HCT116 (cell line): ENCODE results near the gene ANO10. TPM values are rescaled to one million over a fixed set of nuclear protein-coding genes. Genes with fewer than 3 reads are reported as not detected.

ENCODE experiments used
- ATAC-seq: fragments of 200-7000 bp; cut with Tn5 transposase; 2 replicates; pipeline ENCODE4 v1.9.1; 2020; ENCODE audit warnings: mild to moderate bottlenecking, moderate library complexity
- BruUV-seq: library from RNA; stranded (reverse); fragments of 400-500 nt; replicated peaks from 2 replicates; lab custom pipeline; 2021; lab: Mats Ljungman, UMichigan
- CTCF ChIA-PET: fragments of 300-600 bp; sonication (Branson Sonifier 250); formaldehyde crosslinking; loops from one replicate; lab custom pipeline; 2021; ENCODE audit warnings: antibody characterized with exemption; lab: Charles Lee
- POLR2A ChIA-PET: fragments of 300-600, 350-600 bp; sonication (Branson Sonifier 250); formaldehyde crosslinking; loops from one replicate; lab custom pipeline; 2021; ENCODE audit warnings: antibody characterized with exemption; lab: Charles Lee
- RAD21 ChIA-PET, 2 experiments: fragments of 300-600 bp; sonication (Branson Sonifier 250); formaldehyde crosslinking; loops; one replicate each; lab custom pipeline; 2023; ENCODE audit warnings: low total read pairs in 2 of 2; ENCODE audit not compliant: uncharacterized antibody in 2 of 2, unreplicated experiment in 2 of 2, low non-redundant PET in 1 of 2; lab: Charles Lee
- DNase-seq: peaks from one replicate; pipeline ENCODE4 v3.0.0-alpha.2; 2010; ENCODE audit warnings: low read depth, low spot score
- H2AFZ ChIP-seq: fragments of 200-600 bp; shearing (Covaris generic), sonication (generic); 2 replicates; pipeline ENCODE4 v1.6.1; 2017; ENCODE audit warnings: low read depth, mixed run types, mixed read lengths, antibody characterized with exemption, low read length; ENCODE audit not compliant: poor library complexity, severe bottlenecking
- H3K27ac ChIP-seq: 2 replicates; pipeline ENCODE4 v1.5.1; 2012; ENCODE audit warnings: low read depth, low read length
- H3K27me3 ChIP-seq: fragments of 200-600 bp; sonication (generic); 2 replicates; pipeline ENCODE4 v1.6.1; 2016; ENCODE audit warnings: mixed run types, low read length, mixed read lengths; ENCODE audit not compliant: insufficient read depth
- H3K36me3 ChIP-seq, 2 experiments: fragments of 200-500 bp in 1 of 2; fragments of 200-600 bp in 1 of 2; sonication (Bioruptor generic) in 1 of 2; sonication (generic) in 1 of 2; 2 replicates each; pipeline versions ENCODE4 v1.5.1 to v1.6.1; 2014 to 2016; ENCODE audit warnings: low read length in 2 of 2, inconsistent platforms in 1 of 2, mixed read lengths in 1 of 2, mixed run types in 1 of 2; ENCODE audit not compliant: insufficient read depth in 2 of 2, control insufficient read depth in 1 of 2
- H3K4me1 ChIP-seq, 2 experiments: fragments of 200-600 bp in 1 of 2; sonication (generic) in 1 of 2; 2 replicates each; pipeline versions ENCODE4 v1.5.1 to v1.6.1; 2012 to 2017; ENCODE audit warnings: low read length in 2 of 2, inconsistent platforms in 1 of 2, mild to moderate bottlenecking in 1 of 2, mixed read lengths in 1 of 2, mixed run types in 1 of 2, moderate library complexity in 1 of 2; ENCODE audit not compliant: insufficient read depth in 2 of 2, control insufficient read depth in 1 of 2
- H3K4me2 ChIP-seq: fragments of 200-600 bp; sonication (generic); 2 replicates; pipeline ENCODE4 v1.6.1; 2017; ENCODE audit warnings: mixed run types, low read length, mixed read lengths
- H3K4me3 ChIP-seq, 2 experiments: fragments of 200-600 bp in 1 of 2; sonication (generic) in 1 of 2; replicated peaks in 1 of 2; 2 replicates each; pipeline ENCODE4 v1.5.1; 2011 to 2016; ENCODE audit warnings: low read length in 2 of 2, control low read depth in 1 of 2, low read depth in 1 of 2, mild to moderate bottlenecking in 1 of 2, mixed read lengths in 1 of 2, mixed run types in 1 of 2
- H3K79me2 ChIP-seq: fragments of 200-600 bp; sonication (generic); 2 replicates; pipeline ENCODE4 v1.6.1; 2017; ENCODE audit warnings: mild to moderate bottlenecking, mixed run types, low read length, moderate library complexity, mixed read lengths; ENCODE audit not compliant: insufficient read depth
- H3K9ac ChIP-seq: fragments of 200-600 bp; sonication (generic); 2 replicates; pipeline ENCODE4 v1.6.1; 2016; ENCODE audit warnings: low read length, mixed read lengths
- H3K9me2 ChIP-seq: fragments of 200-600 bp; sonication (generic), shearing (Covaris generic); 2 replicates; pipeline ENCODE4 v1.6.1; 2017; ENCODE audit warnings: mixed run types, mild to moderate bottlenecking, moderate library complexity; ENCODE audit not compliant: insufficient read depth
- H3K9me3 ChIP-seq, 2 experiments: fragments of 200-500 bp in 1 of 2; fragments of 200-600 bp in 1 of 2; sonication (Bioruptor generic) in 1 of 2; sonication (generic) in 1 of 2; 2 replicates each; pipeline ENCODE4 v1.6.1; 2014 to 2017; ENCODE audit warnings: low read length in 2 of 2, mixed read lengths in 2 of 2, inconsistent platforms in 1 of 2, low read depth in 1 of 2, mild to moderate bottlenecking in 1 of 2, mixed run types in 1 of 2, moderate library complexity in 1 of 2; ENCODE audit not compliant: control insufficient read depth in 1 of 2, insufficient read depth in 1 of 2
- H4K20me1 ChIP-seq: fragments of 200-600 bp; sonication (generic), shearing (Covaris generic); 2 replicates; pipeline ENCODE4 v1.6.1; 2017; ENCODE audit warnings: mixed run types, mild to moderate bottlenecking, moderate library complexity; ENCODE audit not compliant: insufficient read depth
- ATF3 ChIP-seq: IDR thresholded peaks from 2 replicates; pipeline ENCODE4 v1.6.1; 2012
- CTCF ChIP-seq, 3 experiments: fragments of 200-600 bp in 1 of 3; sonication (generic) in 1 of 3; IDR thresholded peaks in 2 of 3; conservative IDR thresholded peaks in 1 of 3; 2 replicates each; pipeline ENCODE4 v1.5.1; 2012 to 2017; ENCODE audit warnings: low read depth in 2 of 3, low read length in 2 of 3, antibody characterized with exemption in 1 of 3, borderline replicate concordance in 1 of 3, control low read depth in 1 of 3, mild to moderate bottlenecking in 1 of 3, mixed read lengths in 1 of 3, mixed run types in 1 of 3, moderate library complexity in 1 of 3; ENCODE audit not compliant: insufficient read depth in 1 of 3
- ELF1 ChIP-seq: IDR thresholded peaks from 2 replicates; pipeline ENCODE4 v1.6.1; 2012; ENCODE audit warnings: low read depth, borderline replicate concordance
- EZH2 ChIP-seq: fragments of 200-600 bp; sonication (generic); IDR thresholded peaks from 2 replicates; pipeline ENCODE4 v1.6.1; 2017; ENCODE audit warnings: antibody characterized with exemption, mixed run types
- FOSL1 ChIP-seq: IDR thresholded peaks from 2 replicates; pipeline ENCODE4 v1.6.1; 2012; ENCODE audit warnings: low read depth
- MAX ChIP-seq: IDR thresholded peaks from 2 replicates; pipeline ENCODE4 v1.6.1; 2012
- RAD21 ChIP-seq: IDR thresholded peaks from 2 replicates; pipeline ENCODE4 v1.6.1; 2012; ENCODE audit warnings: low read depth, mild to moderate bottlenecking
- SRF ChIP-seq: IDR thresholded peaks from 2 replicates; pipeline ENCODE4 v1.6.1; 2012; ENCODE audit warnings: low read depth
- TCF7L2 ChIP-seq: IDR thresholded peaks from 2 replicates; pipeline ENCODE4 v1.7.0; 2011; ENCODE audit warnings: borderline replicate concordance, inconsistent platforms; ENCODE audit not compliant: insufficient read depth, insufficient read length; ENCODE audit errors: extremely low read depth
- ZNF274 ChIP-seq: fragments of 200-500 bp; sonication (Bioruptor generic); IDR thresholded peaks from 2 replicates; pipeline ENCODE4 v1.6.1; 2014; ENCODE audit warnings: mild to moderate bottlenecking, low read depth, low read length, inconsistent platforms
- intact Hi-C: fragments of 100-400 bp; cut with micrococcal nuclease; formaldehyde crosslinking; loops from 2 replicates; pipeline ENCODE4 v1.10.0; 2022
- total RNA-seq: library from RNA; stranded (reverse); gene quantifications from one replicate; pipeline ENCODE4 v1.2.1, GENCODE V29; 2021; ENCODE audit not compliant: unreplicated experiment

Gene ANO10
- total RNA-seq, 1 experiment from 2014 or later = 13.3 TPM

- no peak for ATAC-seq
- intact Hi-C loops = no loop called here
Measured at GRCh38 chr3:43372809-43373559, 248.8 kb downstream of the ANO10 start.

More at GRCh38 chr3:43372809-43373559, 248.8 kb downstream of the ANO10 start:
- no peaks in the 10 kb centered on the region for H3K9me2 ChIP-seq
- H4K20me1 ChIP-seq = no peaks in the 10 kb centered on the region
- no peaks in the 10 kb centered on the region for H3K4me1 ChIP-seq
- no TSS peak for BruUV-seq
- no peak overlapping the region for H3K9ac ChIP-seq
- no peaks in the 10 kb centered on the region for H3K9me3 ChIP-seq
- no peak overlapping the region for H3K27ac ChIP-seq
- no peak overlapping the region for H3K4me3 ChIP-seq
- RAD21 ChIA-PET = no interaction called here
- no peak for TF ChIP-seq CTCF (IDR thresholded peaks at IDR 0.05 in 2 of 3, conservative IDR thresholded peaks at IDR 0.05 in 1 of 3; ENCODE audit: borderline replicate concordance in 1 of 3, insufficient read depth in 1 of 3, low read depth in 2 of 3, low read length in 2 of 3)
- no peak for TF ChIP-seq ELF1
- no peak for TF ChIP-seq TCF7L2
- no peak for TF ChIP-seq EZH2
- no peak for TF ChIP-seq FOSL1
- TF ChIP-seq RAD21 = no peak
- TF ChIP-seq ZNF274 = no peak
- no peak for TF ChIP-seq SRF
- TF ChIP-seq MAX = no peak
- no peak for TF ChIP-seq ATF3
- TF ChIP-seq, all 23 proteins: peak for 0
- Histone ChIP-seq H3K4me2 (no peak overlapping the region), H3K27me3 (no peaks in the 10 kb centered on the region), H3K36me3 (no peaks in the 10 kb centered on the region), H2AFZ (no peak overlapping the region), H3K79me2 (no peaks in the 10 kb centered on the region)
- DNase-seq = no peak
- CTCF ChIA-PET = no interaction called here
- POLR2A ChIA-PET = no interaction called here
